GM10266 (cell line): ENCODE data around the gene SLC66A2.

Experiments
- DNase-seq: peaks from one replicate; pipeline ENCODE4 v3.0.0; 2012; ENCODE audit errors: extremely low spot score
- TF ChIP-seq, protein P1 (sequence below): IDR thresholded peaks from 2 replicates; pipeline ENCODE4 v1.5.1; 2012; ENCODE audit warnings: mild to moderate bottlenecking, low read depth; ENCODE audit not compliant: control insufficient read depth, insufficient read depth; ENCODE audit errors: missing control alignments

The SLC66A2 gene

DNA sequence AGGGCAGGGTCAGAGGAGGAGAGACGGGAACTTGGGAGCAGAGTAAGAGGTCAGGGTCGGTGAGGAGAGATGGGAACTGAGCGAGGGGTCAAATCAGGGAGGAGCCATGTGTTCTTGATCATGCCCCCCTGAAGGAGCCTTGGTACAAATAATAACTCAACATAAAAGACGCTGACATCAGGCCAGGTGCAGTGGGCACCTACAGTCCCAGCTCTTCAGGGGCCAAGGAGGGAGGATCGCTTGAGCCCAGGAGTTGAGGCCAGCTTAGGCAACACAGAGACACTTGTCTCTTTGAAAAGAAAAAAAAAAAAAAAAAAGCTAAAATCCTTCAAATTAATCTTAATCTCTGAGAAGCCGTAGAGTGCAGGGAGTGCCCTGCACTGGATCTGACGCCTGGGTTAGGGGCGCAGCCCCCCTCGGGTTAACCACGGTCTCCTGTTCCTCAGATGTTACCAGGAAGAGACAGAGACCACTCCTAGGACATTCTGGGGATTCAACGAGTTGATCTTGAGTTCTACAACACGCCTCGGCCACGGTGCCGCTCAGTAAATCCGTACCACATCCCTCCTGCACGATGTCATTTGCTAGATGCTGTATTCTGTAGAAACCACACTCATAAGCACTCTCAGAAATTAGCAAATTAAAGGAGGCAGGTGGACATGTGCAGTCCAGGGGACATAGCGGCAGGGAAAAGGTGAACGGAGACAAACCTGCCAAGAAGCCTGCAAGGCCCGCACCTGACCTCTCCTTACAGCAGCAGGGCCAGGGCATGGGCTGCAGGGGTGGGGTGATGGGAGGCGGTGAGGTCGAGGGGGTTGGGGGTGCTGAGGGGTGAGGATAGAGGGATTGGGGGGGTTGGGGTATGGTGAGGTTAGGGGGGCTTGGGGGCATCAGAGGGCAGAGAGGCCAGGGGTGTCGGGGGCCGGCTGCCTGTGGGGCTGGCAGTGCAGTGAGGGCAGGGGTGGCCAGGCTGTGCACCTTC is 29.2 kb downstream of the SLC66A2 start:
- TF ChIP-seq, protein P1, sequence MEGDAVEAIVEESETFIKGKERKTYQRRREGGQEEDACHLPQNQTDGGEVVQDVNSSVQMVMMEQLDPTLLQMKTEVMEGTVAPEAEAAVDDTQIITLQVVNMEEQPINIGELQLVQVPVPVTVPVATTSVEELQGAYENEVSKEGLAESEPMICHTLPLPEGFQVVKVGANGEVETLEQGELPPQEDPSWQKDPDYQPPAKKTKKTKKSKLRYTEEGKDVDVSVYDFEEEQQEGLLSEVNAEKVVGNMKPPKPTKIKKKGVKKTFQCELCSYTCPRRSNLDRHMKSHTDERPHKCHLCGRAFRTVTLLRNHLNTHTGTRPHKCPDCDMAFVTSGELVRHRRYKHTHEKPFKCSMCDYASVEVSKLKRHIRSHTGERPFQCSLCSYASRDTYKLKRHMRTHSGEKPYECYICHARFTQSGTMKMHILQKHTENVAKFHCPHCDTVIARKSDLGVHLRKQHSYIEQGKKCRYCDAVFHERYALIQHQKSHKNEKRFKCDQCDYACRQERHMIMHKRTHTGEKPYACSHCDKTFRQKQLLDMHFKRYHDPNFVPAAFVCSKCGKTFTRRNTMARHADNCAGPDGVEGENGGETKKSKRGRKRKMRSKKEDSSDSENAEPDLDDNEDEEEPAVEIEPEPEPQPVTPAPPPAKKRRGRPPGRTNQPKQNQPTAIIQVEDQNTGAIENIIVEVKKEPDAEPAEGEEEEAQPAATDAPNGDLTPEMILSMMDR = no peak
- no peak for DNase-seq

DNA sequence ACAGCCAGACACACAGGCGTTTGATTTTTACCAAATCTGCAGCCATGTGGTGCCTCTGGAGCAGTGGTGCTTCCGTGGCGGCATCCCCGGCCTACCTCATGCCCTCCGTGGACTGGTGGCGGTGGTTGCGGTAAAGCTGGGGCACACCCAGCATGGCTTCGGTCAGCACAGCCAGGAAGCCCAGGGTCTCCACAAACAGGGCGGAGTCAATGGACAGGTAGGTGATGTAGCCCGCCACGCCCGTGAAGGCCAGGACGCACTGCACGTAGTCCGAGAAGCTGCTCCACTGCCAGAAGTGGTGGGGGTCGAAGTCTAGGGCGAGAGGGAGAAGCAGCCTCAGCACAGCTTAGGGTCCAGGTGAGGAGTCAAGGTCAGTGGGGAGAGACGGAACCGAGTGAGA is 32.4 kb downstream of the SLC66A2 start:
- TF ChIP-seq, protein P1 = no peak
- DNase-seq = no peak

DNA sequence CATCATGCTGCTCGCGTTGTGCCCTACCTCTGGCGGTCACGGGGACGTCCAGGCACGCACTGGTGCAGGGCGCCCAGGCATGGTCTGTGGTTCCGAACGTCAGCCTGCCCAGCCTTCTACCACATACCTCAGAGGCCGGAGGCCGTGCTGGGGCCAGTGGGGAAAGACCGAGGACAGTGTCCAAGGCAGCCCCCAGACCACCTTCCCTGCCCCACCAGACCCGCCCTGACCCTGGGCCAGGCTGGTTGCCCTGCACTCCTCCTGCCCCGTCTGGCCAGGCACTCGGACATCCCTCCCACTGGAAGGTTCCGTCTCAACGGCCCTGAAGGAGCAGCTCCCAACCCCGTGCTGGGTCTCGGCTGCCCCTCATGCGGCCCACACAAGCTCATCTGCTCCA is 32.8 kb downstream of the SLC66A2 start:
- TF ChIP-seq, protein P1 = no peak
- DNase-seq = no peak

DNA sequence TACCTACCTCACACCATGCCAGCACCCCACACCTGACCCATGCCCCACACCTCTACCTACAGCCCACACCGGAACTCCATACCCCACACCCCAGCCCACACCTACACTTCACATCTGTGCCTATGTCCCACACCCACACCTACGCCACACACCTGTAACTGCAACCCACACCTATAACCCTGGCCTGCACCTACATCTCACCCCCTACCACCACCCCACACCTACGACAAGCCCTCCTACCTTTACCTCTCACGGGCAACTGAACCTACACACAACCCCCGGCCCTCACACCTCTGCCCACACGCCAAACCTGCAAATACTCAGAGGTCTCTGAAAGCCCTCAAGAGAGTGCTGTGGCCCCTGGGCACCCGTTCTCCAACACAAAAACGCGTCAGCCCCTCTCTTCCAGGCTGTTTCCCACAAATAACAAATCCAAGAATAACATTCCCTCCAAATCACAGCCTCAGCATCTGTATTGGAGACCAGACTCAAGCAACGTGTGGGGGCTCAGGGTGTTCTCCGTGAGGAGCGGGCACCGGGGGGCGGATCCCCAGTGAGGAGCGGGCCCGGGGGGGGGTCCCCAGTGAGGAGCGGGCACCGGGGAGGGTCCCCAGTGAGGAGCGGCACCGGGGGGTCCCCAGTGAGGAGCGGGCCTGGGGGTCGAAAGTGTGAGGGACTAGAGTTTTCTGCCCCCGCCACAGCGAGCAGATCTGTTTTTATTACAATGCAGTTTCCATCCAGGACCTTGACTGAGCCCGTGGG is 33.4 kb downstream of the SLC66A2 start:
- TF ChIP-seq, protein P1 = no peak
- DNase-seq = no peak

- no peak for DNase-seq
- TF ChIP-seq, protein P1 = no peak
Measured at GRCh38 chr18:79917169-79917852, 34.1 kb downstream of the SLC66A2 start.

DNA sequence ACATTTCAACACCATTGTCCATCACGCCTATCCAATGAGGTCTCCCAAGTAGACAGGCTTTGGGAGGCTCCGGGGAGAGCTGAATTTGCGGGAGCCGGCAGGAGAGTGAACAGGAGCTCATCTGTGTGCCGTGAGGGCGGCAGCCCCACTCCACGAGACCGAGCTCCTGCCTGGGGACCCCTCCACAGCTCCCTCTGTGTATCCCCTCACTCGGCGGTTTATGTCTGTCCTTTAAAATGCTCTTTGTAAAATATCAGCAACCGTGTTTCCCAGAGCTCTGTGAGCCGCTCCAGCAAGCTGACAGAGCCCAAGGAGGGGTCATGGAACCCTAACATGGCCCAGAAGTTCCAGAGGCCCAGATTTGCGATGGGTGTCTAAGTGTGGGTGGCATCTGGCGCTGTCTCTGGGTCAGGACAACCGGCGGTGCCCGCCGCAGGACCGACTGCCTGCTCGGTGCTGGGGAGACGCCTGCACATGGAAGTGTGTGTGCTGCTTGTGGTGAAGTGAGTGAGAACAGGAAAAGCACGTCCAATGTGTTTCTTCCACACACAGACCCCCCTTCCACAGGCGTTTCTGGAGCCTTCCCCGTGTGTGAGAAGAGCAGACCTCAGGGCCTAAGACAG is 34.8 kb downstream of the SLC66A2 start:
- no peak for DNase-seq
- TF ChIP-seq, protein P1 = no peak
